ENCODE data around the gene SRPK2. TPM values are rescaled to one million over a fixed set of nuclear protein-coding genes. Genes with fewer than 3 reads are reported as not detected.

SRPK2 gene
- polyA plus RNA-seq, 1 donor from 2014 or later = 118 TPM

DNA sequence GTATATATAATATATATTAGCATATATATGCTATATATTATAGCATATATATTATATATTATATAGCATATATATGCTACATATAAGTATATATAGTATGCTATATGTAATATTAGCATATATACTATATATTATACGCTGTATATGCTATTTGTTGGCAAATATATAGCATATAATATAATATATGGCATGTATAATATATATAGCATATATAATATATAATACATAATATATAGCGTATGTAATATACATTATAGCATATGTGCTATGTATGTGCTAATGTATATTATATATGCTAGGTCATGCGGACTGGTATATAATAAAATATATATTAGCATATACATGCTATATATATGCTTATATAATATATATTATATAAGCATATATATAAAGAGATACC is 301.9 kb downstream of the SRPK2 start:
- Histone ChIP-seq H3K36me3 (ENCODE audit: insufficient read depth, low read length) (peaks cover 21% of the 10 kb centered on the region), H3K4me3 (ENCODE audit: low read length) (no peak overlapping the region), H3K9me2 (ENCODE audit: insufficient read depth, low read length) (no peaks in the 10 kb centered on the region), H3K79me2 (replicated peaks; ENCODE audit: insufficient read depth, low read length) (peaks cover 19% of the 10 kb centered on the region), H4K20me1 (ENCODE audit: insufficient read depth) (no peaks in the 10 kb centered on the region), H3K9me3 (ENCODE audit: low read length) (no peaks in the 10 kb centered on the region), H3K4me2 (ENCODE audit: low read length) (no peak overlapping the region), H2AFZ (ENCODE audit: low read depth, low read length) (no peak overlapping the region), H3F3A (ENCODE audit: insufficient read depth, low read length, poor library complexity, severe bottlenecking) (no peaks in the 10 kb centered on the region), H3K27ac (ENCODE audit: low read length) (no peak overlapping the region), H3K27me3 (ENCODE audit: insufficient read depth, low read depth, low read length) (no peaks in the 10 kb centered on the region), H3K9ac (ENCODE audit: low read length) (no peak overlapping the region)
- TF ChIP-seq MXI1 (conservative IDR thresholded peaks at IDR 0.05; ENCODE audit: poor library complexity, severe bottlenecking) (no peak), TAF1 (IDR thresholded peaks at IDR 0.05; ENCODE audit: low read depth) (no peak), RAD21 (conservative IDR thresholded peaks at IDR 0.05) (no peak), SMC3 (conservative IDR thresholded peaks at IDR 0.05; ENCODE audit: poor library complexity) (no peak)
- TF ChIP-seq, protein P1, sequence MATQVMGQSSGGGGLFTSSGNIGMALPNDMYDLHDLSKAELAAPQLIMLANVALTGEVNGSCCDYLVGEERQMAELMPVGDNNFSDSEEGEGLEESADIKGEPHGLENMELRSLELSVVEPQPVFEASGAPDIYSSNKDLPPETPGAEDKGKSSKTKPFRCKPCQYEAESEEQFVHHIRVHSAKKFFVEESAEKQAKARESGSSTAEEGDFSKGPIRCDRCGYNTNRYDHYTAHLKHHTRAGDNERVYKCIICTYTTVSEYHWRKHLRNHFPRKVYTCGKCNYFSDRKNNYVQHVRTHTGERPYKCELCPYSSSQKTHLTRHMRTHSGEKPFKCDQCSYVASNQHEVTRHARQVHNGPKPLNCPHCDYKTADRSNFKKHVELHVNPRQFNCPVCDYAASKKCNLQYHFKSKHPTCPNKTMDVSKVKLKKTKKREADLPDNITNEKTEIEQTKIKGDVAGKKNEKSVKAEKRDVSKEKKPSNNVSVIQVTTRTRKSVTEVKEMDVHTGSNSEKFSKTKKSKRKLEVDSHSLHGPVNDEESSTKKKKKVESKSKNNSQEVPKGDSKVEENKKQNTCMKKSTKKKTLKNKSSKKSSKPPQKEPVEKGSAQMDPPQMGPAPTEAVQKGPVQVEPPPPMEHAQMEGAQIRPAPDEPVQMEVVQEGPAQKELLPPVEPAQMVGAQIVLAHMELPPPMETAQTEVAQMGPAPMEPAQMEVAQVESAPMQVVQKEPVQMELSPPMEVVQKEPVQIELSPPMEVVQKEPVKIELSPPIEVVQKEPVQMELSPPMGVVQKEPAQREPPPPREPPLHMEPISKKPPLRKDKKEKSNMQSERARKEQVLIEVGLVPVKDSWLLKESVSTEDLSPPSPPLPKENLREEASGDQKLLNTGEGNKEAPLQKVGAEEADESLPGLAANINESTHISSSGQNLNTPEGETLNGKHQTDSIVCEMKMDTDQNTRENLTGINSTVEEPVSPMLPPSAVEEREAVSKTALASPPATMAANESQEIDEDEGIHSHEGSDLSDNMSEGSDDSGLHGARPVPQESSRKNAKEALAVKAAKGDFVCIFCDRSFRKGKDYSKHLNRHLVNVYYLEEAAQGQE (IDR thresholded peaks at IDR 0.05; ENCODE audit: borderline replicate concordance) = no peak

GRCh38 chr7:105084581-105084980 is 304.1 kb downstream of the SRPK2 start:
- Histone ChIP-seq H2AFZ (ENCODE audit: low read depth, low read length) (no peak overlapping the region), H3K9ac (ENCODE audit: low read length) (no peak overlapping the region), H3K9me3 (ENCODE audit: low read length) (no peaks in the 10 kb centered on the region), H3K4me2 (ENCODE audit: low read length) (no peak overlapping the region), H4K20me1 (ENCODE audit: insufficient read depth) (no peaks in the 10 kb centered on the region), H3K27ac (ENCODE audit: low read length) (no peak overlapping the region), H3K9me2 (ENCODE audit: insufficient read depth, low read length) (no peaks in the 10 kb centered on the region), H3F3A (ENCODE audit: insufficient read depth, low read length, poor library complexity, severe bottlenecking) (no peaks in the 10 kb centered on the region), H3K79me2 (replicated peaks; ENCODE audit: insufficient read depth, low read length) (peaks cover 11% of the 10 kb centered on the region), H3K27me3 (ENCODE audit: insufficient read depth, low read depth, low read length) (no peaks in the 10 kb centered on the region), H3K4me3 (ENCODE audit: low read length) (no peak overlapping the region), H3K36me3 (ENCODE audit: insufficient read depth, low read length) (peaks cover 13% of the 10 kb centered on the region)
- no peak for TF ChIP-seq SMC3 (conservative IDR thresholded peaks at IDR 0.05; ENCODE audit: poor library complexity)
- no peak for TF ChIP-seq POLR2AphosphoS5 (IDR thresholded peaks at IDR 0.05)

DNA sequence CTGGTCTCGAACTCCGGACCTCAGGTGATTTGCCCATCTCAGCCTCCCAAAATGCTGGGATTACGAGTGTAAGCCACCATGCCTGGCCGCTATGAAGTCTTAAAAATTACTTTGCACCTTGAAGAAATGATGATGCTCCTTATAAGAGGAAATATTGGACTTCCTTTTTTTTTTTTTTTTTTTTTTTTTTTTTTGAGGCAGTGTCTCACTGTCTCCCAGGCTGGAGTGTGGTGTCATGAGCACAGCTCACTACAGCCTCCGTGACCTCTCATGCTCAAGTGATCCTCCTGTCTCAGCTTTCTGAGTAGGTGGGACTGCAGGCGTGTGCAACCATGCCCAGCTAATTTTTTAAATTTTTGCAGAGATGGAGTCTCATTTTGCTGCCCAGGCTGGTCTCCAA is 309.4 kb downstream of the SRPK2 start:
- no peak overlapping the region for H3K4me3 ChIP-seq (ENCODE audit: low read length)
- H3K27me3 ChIP-seq (ENCODE audit: insufficient read depth, low read depth, low read length) = no peaks in the 10 kb centered on the region
- H2AFZ ChIP-seq (ENCODE audit: low read depth, low read length) = no peak overlapping the region
- peaks cover 12% of the 10 kb centered on the region for H3K36me3 ChIP-seq (ENCODE audit: insufficient read depth, low read length)
- H3K4me2 ChIP-seq (ENCODE audit: low read length) = no peak overlapping the region
- no peak for TF ChIP-seq POLR2AphosphoS5 (IDR thresholded peaks at IDR 0.05)
- TF ChIP-seq, protein P1 (IDR thresholded peaks at IDR 0.05; ENCODE audit: borderline replicate concordance) = no peak
- TF ChIP-seq MXI1 (conservative IDR thresholded peaks at IDR 0.05; ENCODE audit: poor library complexity, severe bottlenecking) = no peak
- TF ChIP-seq CTCF (IDR thresholded peaks at IDR 0.05; ENCODE audit: poor library complexity, severe bottlenecking) = no peak
- no peak for TF ChIP-seq TAF1 (IDR thresholded peaks at IDR 0.05; ENCODE audit: low read depth)
- no peak for TF ChIP-seq EP300 (conservative IDR thresholded peaks at IDR 0.05; ENCODE audit: poor library complexity, severe bottlenecking)
- TF ChIP-seq SMC3 (conservative IDR thresholded peaks at IDR 0.05; ENCODE audit: poor library complexity) = no peak
- H3F3A ChIP-seq (ENCODE audit: insufficient read depth, low read length, poor library complexity, severe bottlenecking) = no peaks in the 10 kb centered on the region
- no peak overlapping the region for H3K9ac ChIP-seq (ENCODE audit: low read length)
- no peaks in the 10 kb centered on the region for H3K79me2 ChIP-seq (replicated peaks; ENCODE audit: insufficient read depth, low read length)
- H4K20me1 ChIP-seq (ENCODE audit: insufficient read depth) = no peaks in the 10 kb centered on the region
- H3K9me2 ChIP-seq (ENCODE audit: insufficient read depth, low read length) = peaks cover 3% of the 10 kb centered on the region
- no peaks in the 10 kb centered on the region for H3K9me3 ChIP-seq (ENCODE audit: low read length)
- H3K27ac ChIP-seq (ENCODE audit: low read length) = no peak overlapping the region

All from neural cell (in vitro differentiated cells).